Liver (tissue), 9 donors: ENCODE data around the gene ACSS2. TPM values are rescaled to one million over a fixed set of nuclear protein-coding genes. Genes with fewer than 3 reads are reported as not detected.

Source experiments
- DNase-seq: peaks from one replicate; pipeline ENCODE4 v3.0.0-alpha.2; 2017; ENCODE audit warnings: low spot score
- H3K27ac ChIP-seq, 2 donors: one replicate each; pipeline ENCODE4 v1.7.0; 2013; ENCODE audit warnings: inconsistent platforms in 2 of 2, low read length in 2 of 2, control low read depth in 1 of 2, low read depth in 1 of 2, mild to moderate bottlenecking in 1 of 2
- H3K27me3 ChIP-seq, 4 donors: one replicate each; pipeline versions ENCODE4 v1.6.1 to v1.7.0; 2013; ENCODE audit warnings: low read length in 3 of 4, inconsistent platforms in 1 of 4, mild to moderate bottlenecking in 1 of 4, moderate library complexity in 1 of 4; ENCODE audit not compliant: control insufficient read depth in 4 of 4, insufficient read depth in 4 of 4
- H3K36me3 ChIP-seq, 4 donors: one replicate each; pipeline versions ENCODE4 v1.6.1 to v1.7.0; 2013; ENCODE audit warnings: low read length in 3 of 4, mild to moderate bottlenecking in 3 of 4, low read depth in 1 of 4, moderate library complexity in 1 of 4; ENCODE audit not compliant: control insufficient read depth in 4 of 4, insufficient read depth in 3 of 4
- H3K4me1 ChIP-seq, 4 donors: one replicate each; pipeline versions ENCODE4 v1.6.1 to v1.7.0; 2013; ENCODE audit warnings: low read length in 3 of 4, mild to moderate bottlenecking in 3 of 4, moderate library complexity in 1 of 4; ENCODE audit not compliant: control insufficient read depth in 4 of 4, insufficient read depth in 4 of 4
- H3K4me3 ChIP-seq, 3 donors: one replicate each; pipeline versions ENCODE4 v1.6.1 to v1.7.0; 2013; ENCODE audit warnings: low read length in 3 of 3, control low read depth in 1 of 3, low read depth in 1 of 3, mild to moderate bottlenecking in 1 of 3
- H3K9ac ChIP-seq, 2 donors: one replicate each; pipeline ENCODE4 v1.7.0; 2013; ENCODE audit warnings: low read length in 2 of 2, mild to moderate bottlenecking in 2 of 2, moderate library complexity in 2 of 2, control low read depth in 1 of 2, low read depth in 1 of 2
- H3K9me3 ChIP-seq, 4 donors: one replicate each; pipeline versions ENCODE4 v1.6.1 to v1.7.0; 2013; ENCODE audit warnings: low read length in 3 of 4; ENCODE audit not compliant: control insufficient read depth in 4 of 4
- FOXA1 ChIP-seq: IDR thresholded peaks from 2 replicates; pipeline ENCODE4 v1.6.1; 2016; ENCODE audit warnings: antibody characterized with exemption
- GABPA ChIP-seq, 2 donors: IDR thresholded peaks in 1 of 2; conservative IDR thresholded peaks in 1 of 2; 2 replicates each; pipeline ENCODE4 v1.6.1; 2016; ENCODE audit warnings: antibody characterized with exemption in 2 of 2, mild to moderate bottlenecking in 1 of 2, moderate library complexity in 1 of 2
- HNF4A ChIP-seq, 2 donors: conservative IDR thresholded peaks; 2 replicates each; pipeline ENCODE4 v1.6.1; 2016; ENCODE audit warnings: antibody characterized with exemption in 2 of 2, mild to moderate bottlenecking in 2 of 2
- HNF4G ChIP-seq: IDR thresholded peaks from 2 replicates; pipeline ENCODE4 v1.6.1; 2016; ENCODE audit warnings: antibody characterized with exemption
- JUND ChIP-seq, 2 donors: IDR thresholded peaks; 2 replicates each; pipeline ENCODE4 v1.6.1; 2016; ENCODE audit warnings: antibody characterized with exemption in 2 of 2
- NR2F2 ChIP-seq: IDR thresholded peaks from 2 replicates; pipeline ENCODE4 v1.6.1; 2016; ENCODE audit warnings: antibody characterized with exemption
- RAD21 ChIP-seq, 2 donors: IDR thresholded peaks; 2 replicates each; pipeline ENCODE4 v1.6.1; 2016; ENCODE audit warnings: antibody characterized with exemption in 2 of 2, mild to moderate bottlenecking in 2 of 2
- REST ChIP-seq: IDR thresholded peaks from 2 replicates; pipeline ENCODE4 v1.6.1; 2016; ENCODE audit warnings: antibody characterized with exemption, mild to moderate bottlenecking
- RXRA ChIP-seq, 2 donors: IDR thresholded peaks; 2 replicates each; pipeline ENCODE4 v1.6.1; 2017 to 2018; ENCODE audit warnings: antibody characterized with exemption in 2 of 2, mild to moderate bottlenecking in 1 of 2
- TAF1 ChIP-seq: conservative IDR thresholded peaks from 2 replicates; pipeline ENCODE4 v1.6.1; 2016; ENCODE audit warnings: antibody characterized with exemption, mild to moderate bottlenecking
- YY1 ChIP-seq: IDR thresholded peaks from 2 replicates; pipeline ENCODE4 v1.6.1; 2016; ENCODE audit warnings: antibody characterized with exemption, mild to moderate bottlenecking
- WGBS: extraction: QIAGEN DNeasy Blood & Tissue Kit; methylation state at CpG from one replicate; pipeline ENCODE4 v1.1.7; 2013; 5-methylcytosine and 5-hydroxymethylcytosine counted together
- polyA plus RNA-seq, 2 donors: library from polyadenylated mRNA; stranded (reverse) in 1 of 2; unstranded in 1 of 2; fragments of 200-250 nt in 1 of 2; fragments of >200 nt in 1 of 2; fragmentation: Nextera tagmentation in 1 of 2; extraction: Ambion mirVana in 1 of 2; gene quantifications; one replicate each; pipeline versions ENCODE4 v1.2.1 to v1.2.3, GENCODE V29; 2013 to 2015
- total RNA-seq, 2 donors: library from RNA; depleted of rRNA; stranded (reverse); fragments of >200 nt; gene quantifications; one replicate each; pipeline ENCODE4 v1.2.3, GENCODE V29; 2014
- TF ChIP-seq, protein P1 (sequence below): fragments of 150-350 bp; IDR thresholded peaks from 2 replicates; pipeline ENCODE4 v1.5.1; 2017; ENCODE audit warnings: improper control_type of control experiment, low read depth, low read length; ENCODE audit not compliant: missing input control
- donor health status: healthy.
- donor health status: healthy.
- donor health status: healthy.
- donor health status: healthy.
- donor health status: healthy.

The ACSS2 gene
- total and polyA plus RNA-seq, 4 donors = 29.8 to 260 (median 80.0) TPM

GRCh38 chr20:34872622-34873224, 3.7 kb upstream of the ACSS2 start, which contains the start of gene GGT7 (continued):
- no peak for TF ChIP-seq REST
- TF ChIP-seq YY1 = no peak
- TF ChIP-seq GABPA (IDR thresholded peaks at IDR 0.05 in 1 of 2, conservative IDR thresholded peaks at IDR 0.05 in 1 of 2) = peak in 1 of 2 donors; percentile 63

- no peak overlapping the region for H3K27ac ChIP-seq
- no peak overlapping the region for H3K9ac ChIP-seq
- no peak overlapping the region for H3K4me3 ChIP-seq
- H3K9me3 ChIP-seq = no peaks in the 10 kb centered on the region
- H3K27me3 ChIP-seq = no peaks in the 10 kb centered on the region
- peaks cover 4 to 47% (median 36%) of the 10 kb centered on the region in 4 donors for H3K4me1 ChIP-seq
- no peaks in the 10 kb centered on the region for H3K36me3 ChIP-seq
- no peak for DNase-seq
- TF ChIP-seq RAD21 (IDR thresholded peaks at IDR 0.05) = no peak
- TF ChIP-seq JUND (IDR thresholded peaks at IDR 0.05) = no peak
- no peak for TF ChIP-seq REST
- TF ChIP-seq TAF1 = no peak
- no peak for TF ChIP-seq RXRA (IDR thresholded peaks at IDR 0.05)
- no peak for TF ChIP-seq HNF4A (conservative IDR thresholded peaks at IDR 0.05)
- 49% methylated on average over 3 of the region's 3 CpGs for WGBS
These were observed 2.8 kb upstream of the ACSS2 start for GRCh38 chr20:34873583-34874093.

- Histone ChIP-seq H3K27ac (peak overlapping the region; percentile 87 to 96), H3K4me3 (no peak overlapping the region), H3K9me3 (no peaks in the 10 kb centered on the region), H3K4me1 (peaks cover 4 to 50% (median 37%) of the 10 kb centered on the region in 4 donors), H3K9ac (peak overlapping the region in 1 of 2 donors; percentile 10), H3K36me3 (no peaks in the 10 kb centered on the region), H3K27me3 (no peaks in the 10 kb centered on the region)
- peak; percentile 76 for DNase-seq
- WGBS = 9% methylated on average over 2 of the region's 2 CpGs
- TF ChIP-seq, protein P1, sequence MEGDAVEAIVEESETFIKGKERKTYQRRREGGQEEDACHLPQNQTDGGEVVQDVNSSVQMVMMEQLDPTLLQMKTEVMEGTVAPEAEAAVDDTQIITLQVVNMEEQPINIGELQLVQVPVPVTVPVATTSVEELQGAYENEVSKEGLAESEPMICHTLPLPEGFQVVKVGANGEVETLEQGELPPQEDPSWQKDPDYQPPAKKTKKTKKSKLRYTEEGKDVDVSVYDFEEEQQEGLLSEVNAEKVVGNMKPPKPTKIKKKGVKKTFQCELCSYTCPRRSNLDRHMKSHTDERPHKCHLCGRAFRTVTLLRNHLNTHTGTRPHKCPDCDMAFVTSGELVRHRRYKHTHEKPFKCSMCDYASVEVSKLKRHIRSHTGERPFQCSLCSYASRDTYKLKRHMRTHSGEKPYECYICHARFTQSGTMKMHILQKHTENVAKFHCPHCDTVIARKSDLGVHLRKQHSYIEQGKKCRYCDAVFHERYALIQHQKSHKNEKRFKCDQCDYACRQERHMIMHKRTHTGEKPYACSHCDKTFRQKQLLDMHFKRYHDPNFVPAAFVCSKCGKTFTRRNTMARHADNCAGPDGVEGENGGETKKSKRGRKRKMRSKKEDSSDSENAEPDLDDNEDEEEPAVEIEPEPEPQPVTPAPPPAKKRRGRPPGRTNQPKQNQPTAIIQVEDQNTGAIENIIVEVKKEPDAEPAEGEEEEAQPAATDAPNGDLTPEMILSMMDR = peak; percentile 98
- peak in 1 of 2 donors; percentile 62 for TF ChIP-seq HNF4A (conservative IDR thresholded peaks at IDR 0.05)
- TF ChIP-seq GABPA (IDR thresholded peaks at IDR 0.05 in 1 of 2, conservative IDR thresholded peaks at IDR 0.05 in 1 of 2) = no peak
- TF ChIP-seq FOXA1 = peak; percentile 26
- peak; percentile 15 to 25 for TF ChIP-seq JUND (IDR thresholded peaks at IDR 0.05)
- no peak for TF ChIP-seq YY1
- TF ChIP-seq RXRA (IDR thresholded peaks at IDR 0.05) = peak in 1 of 2 donors; percentile 59
- TF ChIP-seq HNF4G = peak; percentile 27
- TF ChIP-seq RAD21 (IDR thresholded peaks at IDR 0.05) = peak; percentile 99
- peak; percentile 31 for TF ChIP-seq NR2F2
These were observed 2.2 kb upstream of the ACSS2 start for GRCh38 chr20:34874094-34874654.
